Activated CD8-positive, alpha-beta T cell treated with anti-CD3 and anti-CD28 coated beads for 36 hours (primary cell): ENCODE data around the gene SVBP. TPM values are rescaled to one million over a fixed set of nuclear protein-coding genes. Genes with fewer than 3 reads are reported as not detected.
A peak's percentile ranks its signal among the peaks of the same experiment; 100 is the strongest.

Experiments
- ATAC-seq: fragments of 200-7000 bp; cut with Tn5 transposase; one replicate; pipeline ENCODE4 v1.10.0; 2021; ENCODE audit warnings: mild to moderate bottlenecking, moderate library complexity
- CTCF ChIA-PET: fragments of 350-600 bp; sonication (Branson Sonifier 250); formaldehyde crosslinking; loops from one replicate; lab custom pipeline; 2021; ENCODE audit warnings: antibody characterized with exemption; lab: Charles Lee
- POLR2A ChIA-PET: fragments of 350-600 bp; sonication (Branson Sonifier 250); formaldehyde crosslinking; loops from one replicate; lab custom pipeline; 2021; ENCODE audit warnings: antibody characterized with exemption; lab: Charles Lee
- DNase-seq: peaks from one replicate; pipeline ENCODE4 v3.0.0-alpha.2; 2020
- H3K27ac Mint-ChIP-seq: one replicate; pipeline ENCODE4 v1.8.0; 2021; ENCODE audit warnings: mild to moderate bottlenecking, mixed read lengths
- H3K27me3 Mint-ChIP-seq: one replicate; pipeline ENCODE4 v1.8.0; 2021; ENCODE audit warnings: mixed read lengths
- H3K36me3 Mint-ChIP-seq: one replicate; pipeline ENCODE4 v1.8.0; 2021; ENCODE audit warnings: low read depth, mixed read lengths
- H3K4me1 Mint-ChIP-seq: one replicate; pipeline ENCODE4 v1.8.0; 2021; ENCODE audit warnings: low read depth, mixed read lengths
- H3K4me3 Mint-ChIP-seq: one replicate; pipeline ENCODE4 v1.8.0; 2021; ENCODE audit warnings: mild to moderate bottlenecking, moderate library complexity, mixed read lengths
- H3K9me3 Mint-ChIP-seq: one replicate; pipeline ENCODE4 v1.8.0; 2021; ENCODE audit warnings: mixed read lengths
- intact Hi-C: fragments of 100-400 bp; cut with micrococcal nuclease; formaldehyde crosslinking; loops from one replicate; pipeline ENCODE4 v1.10.0; 2022
- total RNA-seq, 2 experiments: library from RNA; stranded (reverse); gene quantifications; one replicate each; pipeline ENCODE4 v1.2.3, GENCODE V29; 2021
- TF ChIP-seq, protein P1 (sequence below): fragments of 200-600 bp; IDR thresholded peaks from one replicate; pipeline ENCODE4 v1.8.0; 2022; ENCODE audit warnings: antibody characterized with exemption, mild to moderate bottlenecking

Gene SVBP
- total RNA-seq, 2 experiments from 2014 or later, result 12.2 to 14.3 TPM

DNA sequence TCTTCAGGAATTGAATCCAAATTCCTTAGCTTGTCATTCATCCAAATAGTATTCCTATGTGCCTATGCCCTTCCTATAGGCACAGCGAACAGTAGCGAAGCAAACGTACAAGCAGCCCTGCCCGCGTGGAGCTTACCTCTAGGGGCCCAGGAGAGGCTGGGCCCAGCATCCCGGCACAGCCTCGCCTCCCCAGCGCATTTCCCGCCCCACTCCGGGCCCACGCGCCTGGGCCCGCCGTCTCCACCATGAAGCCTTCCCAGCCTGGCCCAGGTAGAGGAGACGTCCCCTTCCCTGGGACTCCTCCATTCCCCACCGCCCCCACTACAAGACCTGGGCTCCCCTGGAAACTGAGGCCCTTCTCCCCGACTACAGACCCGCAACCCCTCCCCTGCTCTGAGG is 32.7 kb downstream of the SVBP start:
- Mint-ChIP-seq H3K4me1 (peaks cover 16% of the 10 kb centered on the region), H3K9me3 (no peaks in the 10 kb centered on the region), H3K36me3 (peaks cover 25% of the 10 kb centered on the region), H3K27me3 (no peaks in the 10 kb centered on the region), H3K4me3 (no peak overlapping the region), H3K27ac (no peak overlapping the region)
- intact Hi-C loops, result no loop called here
- ChIA-PET POLR2A (interaction anchor here (0.9 to 1.9 kb wide), 4 partner anchors 18 to 130 kb away, joined by 3 to 8 read pairs (median 4); partner anchors contain the start of genes C1orf50, P3H1 and ZNF691), CTCF (interaction anchor here (0.6 to 1.4 kb wide), 3 partner anchors 15 to 290 kb away, joined by 3 to 4 read pairs (median 3); no protein-coding TSS in a partner anchor)
- TF ChIP-seq, protein P1, sequence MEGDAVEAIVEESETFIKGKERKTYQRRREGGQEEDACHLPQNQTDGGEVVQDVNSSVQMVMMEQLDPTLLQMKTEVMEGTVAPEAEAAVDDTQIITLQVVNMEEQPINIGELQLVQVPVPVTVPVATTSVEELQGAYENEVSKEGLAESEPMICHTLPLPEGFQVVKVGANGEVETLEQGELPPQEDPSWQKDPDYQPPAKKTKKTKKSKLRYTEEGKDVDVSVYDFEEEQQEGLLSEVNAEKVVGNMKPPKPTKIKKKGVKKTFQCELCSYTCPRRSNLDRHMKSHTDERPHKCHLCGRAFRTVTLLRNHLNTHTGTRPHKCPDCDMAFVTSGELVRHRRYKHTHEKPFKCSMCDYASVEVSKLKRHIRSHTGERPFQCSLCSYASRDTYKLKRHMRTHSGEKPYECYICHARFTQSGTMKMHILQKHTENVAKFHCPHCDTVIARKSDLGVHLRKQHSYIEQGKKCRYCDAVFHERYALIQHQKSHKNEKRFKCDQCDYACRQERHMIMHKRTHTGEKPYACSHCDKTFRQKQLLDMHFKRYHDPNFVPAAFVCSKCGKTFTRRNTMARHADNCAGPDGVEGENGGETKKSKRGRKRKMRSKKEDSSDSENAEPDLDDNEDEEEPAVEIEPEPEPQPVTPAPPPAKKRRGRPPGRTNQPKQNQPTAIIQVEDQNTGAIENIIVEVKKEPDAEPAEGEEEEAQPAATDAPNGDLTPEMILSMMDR, result no peak
- ATAC-seq (no peak), DNase-seq (no peak)

DNA sequence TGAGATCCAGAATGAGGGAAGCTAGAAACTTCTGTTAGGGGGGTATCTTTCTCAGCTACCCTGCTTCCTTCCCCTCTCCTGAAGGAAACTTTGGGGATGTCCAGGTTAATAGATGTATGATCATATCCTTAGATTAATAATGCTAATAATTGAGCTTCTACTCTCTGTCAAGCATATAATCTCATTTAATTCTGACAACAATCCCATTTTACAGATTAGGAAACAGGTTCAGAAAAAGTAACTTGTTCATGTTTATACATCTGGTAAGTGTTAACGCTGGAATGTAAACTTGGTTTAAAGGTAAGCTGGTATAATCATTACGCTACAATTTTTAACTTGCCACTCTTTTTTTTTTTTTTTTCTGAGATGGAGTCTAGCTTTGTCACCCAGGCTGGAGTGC is 34.1 kb downstream of the SVBP start:
- Mint-ChIP-seq H3K4me1 (peaks cover 23% of the 10 kb centered on the region), H3K27me3 (no peaks in the 10 kb centered on the region), H3K27ac (no peak overlapping the region), H3K9me3 (no peaks in the 10 kb centered on the region), H3K4me3 (no peak overlapping the region), H3K36me3 (peaks cover 34% of the 10 kb centered on the region)
- TF ChIP-seq, protein P1, result no peak
- DNase-seq, result no peak
- ChIA-PET POLR2A (interaction anchor here (1.9 kb wide), 1 partner anchor 17 kb away, joined by 8 read pairs; the partner anchor contains the start of genes C1orf50 and P3H1), CTCF (interaction anchor here (0.9 to 2.4 kb wide), 5 partner anchors 17 to 291 kb away, joined by 3 to 11 read pairs (median 3); partner anchors contain the start of genes C1orf50, P3H1 and ZNF691)
- intact Hi-C loops, result no loop called here
- ATAC-seq, result no peak

DNA sequence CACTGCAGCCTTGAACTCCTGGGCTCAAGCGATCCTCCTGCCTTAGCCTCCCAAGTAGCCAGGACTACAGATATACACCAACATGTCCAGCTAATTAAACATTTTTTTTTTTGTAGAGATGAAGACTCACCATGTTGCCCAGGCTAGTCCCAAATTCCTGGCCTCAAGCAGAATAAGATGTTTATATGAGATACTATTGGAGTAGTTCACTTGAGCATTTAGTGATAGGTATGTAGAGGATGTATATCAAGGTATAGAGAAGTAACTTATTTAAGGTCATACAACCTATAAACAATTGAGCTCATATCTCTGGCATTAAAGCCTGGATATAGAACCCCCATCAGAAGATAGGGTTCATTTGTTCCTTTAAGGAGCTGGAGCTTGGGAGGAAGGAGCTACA is 37.0 kb downstream of the SVBP start:
- no peak for ATAC-seq
- Mint-ChIP-seq H3K4me3 (no peak overlapping the region), H3K9me3 (no peaks in the 10 kb centered on the region), H3K36me3 (peaks cover 55% of the 10 kb centered on the region), H3K27ac (no peak overlapping the region), H3K27me3 (no peaks in the 10 kb centered on the region), H3K4me1 (peaks cover 15% of the 10 kb centered on the region)
- DNase-seq, result no peak
- POLR2A ChIA-PET, result interaction anchor here (1.4 to 1.9 kb wide), 2 partner anchors 13 to 35 kb away, joined by 3 to 7 read pairs; partner anchors contain the start of genes C1orf50 and P3H1
- intact Hi-C loops, result no loop called here
- TF ChIP-seq, protein P1, result no peak
- CTCF ChIA-PET, result interaction anchor here (0.8 to 1.5 kb wide), 5 partner anchors 68 to 578 kb away, joined by 3 to 8 read pairs (median 3); no protein-coding TSS in a partner anchor

DNA sequence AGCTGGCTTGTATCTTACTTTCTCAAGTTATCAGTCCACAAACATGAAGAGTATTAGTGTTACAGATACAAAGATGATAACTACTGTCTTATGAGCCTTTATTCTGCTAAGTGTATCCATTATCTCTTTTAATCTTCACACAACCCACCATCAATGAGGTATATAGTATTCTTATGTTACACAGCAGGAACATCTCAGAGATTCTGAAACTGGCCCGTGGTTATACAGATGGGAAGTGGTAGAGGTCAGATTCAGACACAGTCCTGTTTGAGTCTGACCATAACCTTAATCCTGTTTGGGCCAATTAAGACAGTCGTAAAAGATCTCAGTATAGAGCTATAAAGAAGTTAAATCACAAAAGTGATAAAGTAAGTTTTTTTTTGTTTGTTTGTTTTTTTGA is 37.5 kb downstream of the SVBP start:
- POLR2A ChIA-PET, result interaction anchor here (0.7 to 1.9 kb wide), 4 partner anchors 12 to 45 kb away, joined by 3 to 7 read pairs (median 3); partner anchors contain the start of genes C1orf50 and P3H1
- intact Hi-C loops, result no loop called here
- H3K9me3 Mint-ChIP-seq, result no peaks in the 10 kb centered on the region

More for the DNA sequence above, 37.5 kb downstream of the SVBP start:
- H3K36me3 Mint-ChIP-seq, result peaks cover 60% of the 10 kb centered on the region
- peaks cover 19% of the 10 kb centered on the region for H3K4me1 Mint-ChIP-seq
- H3K27me3 Mint-ChIP-seq, result no peaks in the 10 kb centered on the region
- H3K27ac Mint-ChIP-seq, result peak overlapping the region; percentile 27
- ATAC-seq (no peak), DNase-seq (no peak)
- H3K4me3 Mint-ChIP-seq, result no peak overlapping the region
- CTCF ChIA-PET, result interaction anchor here (0.6 to 1.5 kb wide), 6 partner anchors 68 to 578 kb away, joined by 3 to 8 read pairs (median 3); no protein-coding TSS in a partner anchor
- TF ChIP-seq, protein P1, result no peak
